ENCODE data around the gene RPS18.

The RPS18 gene

GRCh38 chr6:33297956-33298772 lies 26.3 kb downstream of the RPS18 start:
- peak; percentile 66 for ATAC-seq
- TF ChIP-seq PPARA (CRISPR knock-in tag; IDR thresholded peaks at IDR 0.05; ENCODE audit: borderline replicate concordance), result no peak
- TF ChIP-seq GLIS3 (CRISPR knock-in tag; IDR thresholded peaks at IDR 0.05), result no peak
- TF ChIP-seq, protein P1, sequence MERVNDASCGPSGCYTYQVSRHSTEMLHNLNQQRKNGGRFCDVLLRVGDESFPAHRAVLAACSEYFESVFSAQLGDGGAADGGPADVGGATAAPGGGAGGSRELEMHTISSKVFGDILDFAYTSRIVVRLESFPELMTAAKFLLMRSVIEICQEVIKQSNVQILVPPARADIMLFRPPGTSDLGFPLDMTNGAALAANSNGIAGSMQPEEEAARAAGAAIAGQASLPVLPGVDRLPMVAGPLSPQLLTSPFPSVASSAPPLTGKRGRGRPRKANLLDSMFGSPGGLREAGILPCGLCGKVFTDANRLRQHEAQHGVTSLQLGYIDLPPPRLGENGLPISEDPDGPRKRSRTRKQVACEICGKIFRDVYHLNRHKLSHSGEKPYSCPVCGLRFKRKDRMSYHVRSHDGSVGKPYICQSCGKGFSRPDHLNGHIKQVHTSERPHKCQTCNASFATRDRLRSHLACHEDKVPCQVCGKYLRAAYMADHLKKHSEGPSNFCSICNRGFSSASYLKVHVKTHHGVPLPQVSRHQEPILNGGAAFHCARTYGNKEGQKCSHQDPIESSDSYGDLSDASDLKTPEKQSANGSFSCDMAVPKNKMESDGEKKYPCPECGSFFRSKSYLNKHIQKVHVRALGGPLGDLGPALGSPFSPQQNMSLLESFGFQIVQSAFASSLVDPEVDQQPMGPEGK (CRISPR knock-in tag; IDR thresholded peaks at IDR 0.05; ENCODE audit: borderline replicate concordance), result 0 out of 2 replicates have a peak, but pooled peaks have one; percentile 11
- no peak for TF ChIP-seq POU6F1 (CRISPR knock-in tag; IDR thresholded peaks at IDR 0.05; ENCODE audit: borderline replicate concordance, low read depth)
- TF ChIP-seq ARNTL (CRISPR knock-in tag; IDR thresholded peaks at IDR 0.05; ENCODE audit: borderline replicate concordance, low read depth), result no peak

DNA sequence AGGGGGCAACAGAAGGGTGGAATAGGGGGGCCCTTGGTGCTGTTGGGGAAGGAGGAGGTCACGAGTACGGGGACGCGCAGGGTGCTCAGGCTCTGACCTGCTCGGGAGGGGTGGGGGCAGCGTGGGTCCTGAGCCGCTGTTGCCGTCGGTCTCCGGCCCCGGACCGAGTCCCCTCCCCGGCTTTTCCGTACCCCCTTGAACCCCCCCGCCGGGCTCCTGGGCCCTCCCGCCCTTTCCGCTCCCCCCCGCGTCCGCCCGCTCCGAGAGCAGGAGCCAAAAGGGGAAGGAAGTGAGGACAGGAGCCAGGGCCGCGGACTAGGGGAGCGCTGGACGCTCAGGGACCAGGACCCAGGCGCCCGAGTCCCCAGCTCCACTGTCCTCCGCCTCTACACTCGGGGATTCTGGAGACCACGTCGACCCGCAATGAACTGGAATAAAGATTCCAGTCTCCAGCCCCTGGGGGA lies 26.9 kb downstream of the RPS18 start, which contains the start of gene RGL2:
TSS of gene RGL2 (minus strand) at position 170 of the 464 bp plus-strand sequence. CDS start 332 bp downstream, outside the sequence.
- ATAC-seq, result peak; percentile 51
- TF ChIP-seq RARB (CRISPR knock-in tag; IDR thresholded peaks at IDR 0.05) (peak; percentile 67; the same call in 1 of the 2 replicates), ZNF8 (CRISPR knock-in tag; IDR thresholded peaks at IDR 0.05) (no peak)
- TF ChIP-seq, protein P1 (CRISPR knock-in tag; IDR thresholded peaks at IDR 0.05; ENCODE audit: borderline replicate concordance), result peak; percentile 85; the same call in 1 of the 2 replicates

- peak; percentile 73 for ATAC-seq
These were observed 27.5 kb downstream of the RPS18 start for GRCh38 chr6:33299237-33299944.

GRCh38 chr6:33301877-33302276 lies 30.0 kb downstream of the RPS18 start:
- ATAC-seq, result no peak
- TF ChIP-seq TCF4 (CRISPR knock-in tag; IDR thresholded peaks at IDR 0.05; ENCODE audit: borderline replicate concordance) (no peak), POU6F1 (CRISPR knock-in tag; IDR thresholded peaks at IDR 0.05; ENCODE audit: borderline replicate concordance, low read depth) (no peak), GLIS3 (CRISPR knock-in tag; IDR thresholded peaks at IDR 0.05) (no peak), ZC3H10 (CRISPR knock-in tag; IDR thresholded peaks at IDR 0.05) (no peak), ARNTL (CRISPR knock-in tag; IDR thresholded peaks at IDR 0.05; ENCODE audit: borderline replicate concordance, low read depth) (no peak), RARB (CRISPR knock-in tag; IDR thresholded peaks at IDR 0.05) (no peak)

More at GRCh38 chr6:33299237-33299944, 27.5 kb downstream of the RPS18 start:
- peak; percentile 30; the same call in 1 of the 2 replicates for TF ChIP-seq GLIS3 (CRISPR knock-in tag; IDR thresholded peaks at IDR 0.05)
- no peak for TF ChIP-seq SNAI2 (CRISPR knock-in tag; IDR thresholded peaks at IDR 0.05)
- TF ChIP-seq POU6F1 (CRISPR knock-in tag; IDR thresholded peaks at IDR 0.05; ENCODE audit: borderline replicate concordance, low read depth), result 0 out of 2 replicates have a peak, but pooled peaks have one; percentile 4

- ATAC-seq, result no peak
- no peak for TF ChIP-seq ZNF70 (CRISPR knock-in tag; IDR thresholded peaks at IDR 0.05)
- TF ChIP-seq ZNF565 (CRISPR knock-in tag; conservative IDR thresholded peaks at IDR 0.05; ENCODE audit: low read depth), result no peak
- TF ChIP-seq ZFP3 (CRISPR knock-in tag; IDR thresholded peaks at IDR 0.05), result no peak
- no peak for TF ChIP-seq POU6F1 (CRISPR knock-in tag; IDR thresholded peaks at IDR 0.05; ENCODE audit: borderline replicate concordance, low read depth)
- no peak for TF ChIP-seq TOX (CRISPR knock-in tag; IDR thresholded peaks at IDR 0.05; ENCODE audit: borderline replicate concordance)
- TF ChIP-seq ZFP30 (CRISPR knock-in tag; IDR thresholded peaks at IDR 0.05), result no peak
- no peak for TF ChIP-seq ISL1 (CRISPR knock-in tag; IDR thresholded peaks at IDR 0.05)
- TF ChIP-seq TCF4 (CRISPR knock-in tag; IDR thresholded peaks at IDR 0.05; ENCODE audit: borderline replicate concordance), result no peak
- TF ChIP-seq PPARA (CRISPR knock-in tag; IDR thresholded peaks at IDR 0.05; ENCODE audit: borderline replicate concordance), result no peak
- TF ChIP-seq, protein P2, sequence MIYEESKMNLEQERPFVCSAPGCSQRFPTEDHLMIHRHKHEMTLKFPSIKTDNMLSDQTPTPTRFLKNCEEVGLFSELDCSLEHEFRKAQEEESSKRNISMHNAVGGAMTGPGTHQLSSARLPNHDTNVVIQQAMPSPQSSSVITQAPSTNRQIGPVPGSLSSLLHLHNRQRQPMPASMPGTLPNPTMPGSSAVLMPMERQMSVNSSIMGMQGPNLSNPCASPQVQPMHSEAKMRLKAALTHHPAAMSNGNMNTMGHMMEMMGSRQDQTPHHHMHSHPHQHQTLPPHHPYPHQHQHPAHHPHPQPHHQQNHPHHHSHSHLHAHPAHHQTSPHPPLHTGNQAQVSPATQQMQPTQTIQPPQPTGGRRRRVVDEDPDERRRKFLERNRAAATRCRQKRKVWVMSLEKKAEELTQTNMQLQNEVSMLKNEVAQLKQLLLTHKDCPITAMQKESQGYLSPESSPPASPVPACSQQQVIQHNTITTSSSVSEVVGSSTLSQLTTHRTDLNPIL (CRISPR knock-in tag; IDR thresholded peaks at IDR 0.05; ENCODE audit: low read depth), result no peak
- TF ChIP-seq OSR1 (CRISPR knock-in tag; IDR thresholded peaks at IDR 0.05), result no peak
These were observed 32.3 kb downstream of the RPS18 start for GRCh38 chr6:33304216-33304615.
